Adipocyte (in vitro differentiated cells): Measurements from ENCODE around the gene PIK3CB.
A peak's percentile ranks its signal among the peaks of the same experiment; 100 is the strongest.
"Not testable (repeated sequence)": the region's sequence is repeated elsewhere in the genome, so short reads cannot be mapped to it uniquely, and the experiment has no call there.

Source experiments
- DNase-seq: peaks from one replicate; pipeline ENCODE4 v3.0.0-alpha.2; 2015; ENCODE audit warnings: low read depth
- H3K27me3 ChIP-seq: replicated peaks from 2 replicates; pipeline ENCODE4 v1.7.0; 2013; ENCODE audit warnings: mild to moderate bottlenecking, low read length, moderate library complexity; ENCODE audit not compliant: control insufficient read depth, insufficient read depth
- H3K36me3 ChIP-seq: 2 replicates; pipeline ENCODE4 v1.7.0; 2013; ENCODE audit warnings: low read length, mild to moderate bottlenecking, moderate library complexity; ENCODE audit not compliant: control insufficient read depth, insufficient read depth, severe bottlenecking
- H3K4me1 ChIP-seq: 2 replicates; pipeline ENCODE4 v1.7.0; 2013; ENCODE audit warnings: mild to moderate bottlenecking, low read length, moderate library complexity; ENCODE audit not compliant: control insufficient read depth, insufficient read depth
- H3K4me3 ChIP-seq: 2 replicates; pipeline ENCODE4 v1.7.0; 2013; ENCODE audit warnings: mild to moderate bottlenecking, low read length, moderate library complexity
- H3K9ac ChIP-seq: 2 replicates; pipeline ENCODE4 v1.7.0; 2013; ENCODE audit warnings: mild to moderate bottlenecking, low read length, moderate library complexity
- H3K9me3 ChIP-seq: 2 replicates; pipeline ENCODE4 v1.7.0; 2013; ENCODE audit warnings: mild to moderate bottlenecking, low read length, moderate library complexity; ENCODE audit not compliant: control insufficient read depth

PIK3CB gene

DNA sequence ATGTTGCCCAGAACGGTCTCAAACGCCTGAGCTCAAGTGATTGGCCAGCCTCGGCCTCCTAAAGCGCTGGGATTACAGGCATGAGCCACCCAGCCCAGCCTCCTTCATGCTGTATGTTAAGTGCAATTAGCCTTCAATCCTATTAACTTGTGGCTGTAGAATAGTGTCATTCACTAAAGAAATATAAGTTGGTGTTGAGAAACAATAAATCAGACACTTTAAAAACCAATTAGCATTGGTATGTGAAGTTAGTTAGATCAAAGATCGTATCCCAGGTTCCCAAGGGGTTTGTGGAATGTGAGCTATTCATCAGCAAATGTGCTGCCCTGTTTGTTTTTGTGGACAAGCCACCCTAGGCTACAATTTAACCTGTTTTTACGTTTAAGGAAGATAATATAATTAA is 11.0 kb upstream of the PIK3CB start:
- no peak overlapping the region for H3K4me3 ChIP-seq
- H3K36me3 ChIP-seq = no peaks in the 10 kb centered on the region
- no peak overlapping the region for H3K9ac ChIP-seq
- no peaks in the 10 kb centered on the region for H3K27me3 ChIP-seq
- peaks cover 3% of the 10 kb centered on the region for H3K4me1 ChIP-seq
- DNase-seq = no peak
- peaks cover 7% of the 10 kb centered on the region for H3K9me3 ChIP-seq

DNA sequence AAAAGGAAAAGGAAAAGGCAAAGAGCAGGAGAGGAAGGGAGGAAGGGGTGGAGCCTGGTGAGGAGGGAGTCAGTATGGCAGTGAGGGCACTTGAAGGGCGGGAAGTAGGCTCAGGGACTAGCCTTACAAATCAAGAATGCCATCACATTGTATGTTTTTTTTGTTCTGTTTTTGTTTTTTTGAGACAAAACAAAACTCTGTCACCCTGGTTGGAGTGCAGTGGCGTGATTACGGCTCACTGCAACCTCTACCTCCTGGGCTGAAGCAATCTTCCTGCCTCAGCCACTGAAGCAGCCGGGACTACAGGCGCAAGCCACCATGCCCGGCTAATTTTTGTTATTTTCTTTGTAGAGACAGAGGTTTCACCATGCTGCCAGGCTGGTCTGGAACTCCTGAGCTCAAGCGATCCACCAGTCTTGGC is 10.5 kb upstream of the PIK3CB start:
- peaks cover 3% of the 10 kb centered on the region for H3K4me1 ChIP-seq
- no peak for DNase-seq
- H3K36me3 ChIP-seq = no peaks in the 10 kb centered on the region
- H3K27me3 ChIP-seq = no peaks in the 10 kb centered on the region
- peaks cover 7% of the 10 kb centered on the region for H3K9me3 ChIP-seq
- no peak overlapping the region for H3K4me3 ChIP-seq
- no peak overlapping the region for H3K9ac ChIP-seq

DNA sequence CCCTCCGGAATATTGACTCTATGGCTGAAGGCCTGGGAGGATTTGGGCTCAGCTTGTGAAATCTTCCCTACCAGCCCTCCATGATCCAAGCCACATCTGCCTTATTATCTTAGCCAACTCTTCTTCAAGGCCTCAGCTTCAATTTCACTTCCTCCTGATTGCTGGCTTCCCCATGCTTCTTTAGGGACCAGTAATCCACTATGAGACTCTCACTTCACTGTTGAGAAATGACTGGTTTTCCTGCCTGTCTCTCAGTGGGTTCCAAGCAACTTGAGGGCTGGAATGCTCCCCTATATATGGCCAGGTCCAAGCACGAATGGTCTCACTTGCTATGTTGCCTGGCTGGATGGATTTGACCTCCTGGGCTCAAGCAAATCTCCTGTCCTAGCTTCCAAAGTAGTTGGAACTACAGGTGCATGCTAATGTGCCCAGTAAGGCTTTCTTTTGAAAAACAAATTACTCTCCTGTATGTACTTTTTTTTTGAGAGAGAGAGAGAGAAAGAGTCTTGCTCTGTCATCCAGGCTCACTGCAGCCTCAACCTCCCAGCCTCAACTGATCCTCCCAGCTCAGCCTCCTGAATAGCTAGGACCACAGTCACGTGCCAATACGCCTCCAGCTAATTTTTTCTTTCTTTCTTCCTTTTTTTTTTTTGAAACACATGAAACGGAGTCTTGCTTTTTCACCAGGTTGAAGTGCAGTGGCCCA is 7.9 kb upstream of the PIK3CB start:
- Histone ChIP-seq H3K36me3 (no peaks in the 10 kb centered on the region), H3K9ac (no peak overlapping the region), H3K27me3 (no peaks in the 10 kb centered on the region), H3K4me3 (no peak overlapping the region), H3K9me3 (peaks cover 7% of the 10 kb centered on the region), H3K4me1 (peaks cover 3% of the 10 kb centered on the region)
- DNase-seq = no peak

GRCh38 chr3:138838385-138838784 is 3.7 kb upstream of the PIK3CB start:
- H3K4me1 ChIP-seq, DNase-seq, H3K9ac ChIP-seq, H3K27me3 ChIP-seq, H3K36me3 ChIP-seq, H3K4me3 ChIP-seq, H3K9me3 ChIP-seq: not testable (repeated sequence)

DNA sequence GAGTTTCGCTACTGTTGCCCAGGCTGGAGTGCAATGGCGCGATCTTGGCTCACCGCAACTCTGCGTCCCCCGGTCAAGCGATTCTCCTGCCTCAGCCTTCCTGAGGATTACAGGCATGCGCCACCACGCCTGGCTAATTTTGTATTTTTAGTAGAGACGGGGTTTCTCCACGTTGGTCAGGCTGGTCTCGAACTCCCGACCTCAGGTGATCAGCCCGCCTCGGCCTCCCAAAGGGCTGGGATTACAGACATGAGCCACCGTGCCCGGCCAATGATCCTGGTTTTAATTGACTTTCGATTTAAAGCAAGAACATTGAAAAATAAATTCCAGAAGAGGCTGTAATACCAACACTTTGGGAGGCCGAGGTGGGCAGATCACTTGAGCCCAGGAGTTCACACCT is 1.1 kb upstream of the PIK3CB start:
- not testable (repeated sequence) for H3K9ac ChIP-seq, H3K4me3 ChIP-seq, H3K36me3 ChIP-seq, H3K9me3 ChIP-seq, DNase-seq, H3K27me3 ChIP-seq
- peaks cover 13% of the 10 kb centered on the region for H3K4me1 ChIP-seq

DNA sequence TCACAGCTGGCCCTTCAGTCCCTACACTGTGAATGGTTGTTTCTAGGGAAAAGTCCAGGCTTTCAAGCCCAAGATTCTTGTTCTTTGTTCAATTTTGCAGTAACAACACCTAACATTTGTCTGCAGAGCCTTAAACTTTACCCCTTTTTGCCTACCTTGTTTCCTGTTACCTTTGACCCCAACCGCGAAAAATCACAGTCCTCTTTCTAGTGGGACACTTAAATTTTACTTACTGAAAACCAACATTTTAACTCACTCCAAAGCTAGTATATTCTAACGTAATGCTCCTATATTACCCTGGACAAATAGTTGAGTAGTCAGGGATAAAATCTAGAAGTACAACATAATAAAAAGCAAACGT is 649 bp upstream of the PIK3CB start:
- no peak for DNase-seq
- Histone ChIP-seq H3K4me3 (peak overlapping the region; percentile 92), H3K4me1 (peaks cover 13% of the 10 kb centered on the region), H3K36me3 (no peaks in the 10 kb centered on the region), H3K27me3 (no peaks in the 10 kb centered on the region), H3K9ac (peak overlapping the region; percentile 94), H3K9me3 (no peaks in the 10 kb centered on the region)

- no peaks in the 10 kb centered on the region for H3K27me3 ChIP-seq
- peaks cover 13% of the 10 kb centered on the region for H3K4me1 ChIP-seq
- peak; percentile 66 for DNase-seq
- no peaks in the 10 kb centered on the region for H3K9me3 ChIP-seq
- peak overlapping the region; percentile 92 for H3K4me3 ChIP-seq
- peak overlapping the region; percentile 94 for H3K9ac ChIP-seq
- H3K36me3 ChIP-seq = no peaks in the 10 kb centered on the region
These were observed 681 bp downstream of the PIK3CB start for GRCh38 chr3:138833899-138834595.

DNA sequence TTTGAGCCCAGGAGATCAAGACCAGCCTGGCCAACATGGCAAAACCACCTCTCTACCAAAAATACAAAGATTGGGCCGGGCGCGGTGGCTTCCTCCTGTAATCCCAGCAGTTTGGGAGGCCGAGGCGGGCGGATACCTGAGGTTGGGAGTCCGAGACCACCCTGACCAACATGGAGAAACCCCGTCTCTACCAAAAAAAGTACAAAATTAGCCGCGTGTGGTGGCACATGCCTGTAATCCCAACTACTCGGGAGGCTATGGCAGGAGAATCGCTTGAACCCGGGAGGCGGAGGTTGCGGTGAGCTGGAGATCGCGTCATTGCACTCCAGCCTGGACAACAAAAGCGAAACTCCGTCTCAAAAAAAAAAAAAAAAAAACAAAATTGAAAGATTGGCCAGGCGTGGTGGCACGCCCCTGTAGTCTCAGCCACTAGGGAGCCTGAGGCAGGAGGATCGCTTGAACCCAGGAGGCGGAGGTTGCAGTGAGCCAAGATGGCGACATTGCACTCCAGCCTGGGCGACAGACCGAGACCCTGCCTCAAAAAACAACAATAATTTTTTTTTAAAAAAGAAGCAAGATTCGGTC is 2.2 kb downstream of the PIK3CB start:
- not testable (repeated sequence) for H3K36me3 ChIP-seq, DNase-seq, H3K9me3 ChIP-seq, H3K4me3 ChIP-seq, H3K27me3 ChIP-seq, H3K9ac ChIP-seq
- peaks cover 13% of the 10 kb centered on the region for H3K4me1 ChIP-seq

DNA sequence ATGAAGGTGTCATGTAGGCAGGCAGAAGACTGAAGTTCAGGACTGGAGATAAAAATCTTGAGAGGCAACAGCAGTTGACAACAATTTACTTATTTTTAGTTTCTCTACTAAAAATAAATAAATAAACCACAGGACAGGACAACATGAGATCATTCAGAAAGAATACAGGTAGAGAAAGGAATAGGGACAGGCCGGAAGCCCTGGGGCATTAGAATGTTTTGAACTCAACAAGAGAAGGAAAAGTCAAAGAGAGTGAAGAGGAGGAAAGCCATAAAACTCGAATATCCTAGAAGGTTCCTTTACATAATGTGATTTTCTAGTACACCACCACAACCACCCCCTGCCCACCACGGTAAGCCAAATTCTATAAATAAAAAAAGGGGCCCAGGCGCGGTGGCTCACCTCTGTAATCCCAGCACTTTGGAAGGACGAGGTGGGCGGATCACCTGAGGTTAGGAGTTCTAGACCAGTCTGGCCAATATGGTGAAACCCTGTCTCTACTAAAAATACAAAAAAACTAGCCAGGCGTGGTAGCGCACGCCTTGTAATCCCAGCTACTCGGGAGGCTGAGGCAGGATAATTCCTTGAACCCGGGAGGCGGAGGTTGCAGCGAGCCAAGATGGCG is 4.7 kb downstream of the PIK3CB start:
- Histone ChIP-seq H3K9me3 (no peaks in the 10 kb centered on the region), H3K36me3 (no peaks in the 10 kb centered on the region), H3K4me1 (peaks cover 6% of the 10 kb centered on the region), H3K9ac (no peak overlapping the region), H3K4me3 (no peak overlapping the region), H3K27me3 (no peaks in the 10 kb centered on the region)
- no peak for DNase-seq

DNA sequence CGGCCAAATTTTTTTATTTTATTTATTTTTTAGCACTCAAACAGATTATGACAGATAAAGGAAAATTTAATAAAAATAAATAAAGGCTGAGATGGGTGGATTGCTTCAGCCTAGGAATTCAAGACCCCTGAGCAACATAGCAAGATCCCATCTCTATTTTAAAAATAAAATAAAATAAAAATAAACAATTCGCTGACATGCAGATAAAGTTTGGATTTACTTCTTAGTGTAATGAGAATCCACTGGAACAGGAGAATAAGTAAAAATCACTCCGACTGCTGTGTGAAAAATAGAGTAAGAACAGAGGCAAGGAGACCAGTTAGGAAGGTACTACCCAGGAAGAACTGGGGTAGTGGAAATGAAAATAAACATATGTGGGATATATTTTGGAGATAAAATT is 5.6 kb downstream of the PIK3CB start:
- Histone ChIP-seq H3K4me3 (no peak overlapping the region), H3K36me3 (no peaks in the 10 kb centered on the region), H3K9ac (no peak overlapping the region), H3K27me3 (no peaks in the 10 kb centered on the region), H3K9me3 (no peaks in the 10 kb centered on the region), H3K4me1 (peaks cover 6% of the 10 kb centered on the region)
- DNase-seq = no peak

GRCh38 chr3:138827222-138827621 is 7.5 kb downstream of the PIK3CB start:
- H3K27me3 ChIP-seq = no peaks in the 10 kb centered on the region
- no peak for DNase-seq
- H3K36me3 ChIP-seq = no peaks in the 10 kb centered on the region
- no peak overlapping the region for H3K9ac ChIP-seq
- H3K9me3 ChIP-seq = no peaks in the 10 kb centered on the region
- H3K4me3 ChIP-seq = no peak overlapping the region
- H3K4me1 ChIP-seq = no peaks in the 10 kb centered on the region
